NCI-H226 (cell line): ENCODE results near the gene UNC45A.
A peak's percentile ranks its signal among the peaks of the same experiment; 100 is the strongest.

Experiments used
- DNase-seq: peaks from one replicate; pipeline ENCODE4 v3.0.0-alpha.2; 2015

Gene UNC45A

GRCh38 chr15:90946941-90947576 is 12.0 kb downstream of the UNC45A start:
- DNase-seq: no peak

DNA sequence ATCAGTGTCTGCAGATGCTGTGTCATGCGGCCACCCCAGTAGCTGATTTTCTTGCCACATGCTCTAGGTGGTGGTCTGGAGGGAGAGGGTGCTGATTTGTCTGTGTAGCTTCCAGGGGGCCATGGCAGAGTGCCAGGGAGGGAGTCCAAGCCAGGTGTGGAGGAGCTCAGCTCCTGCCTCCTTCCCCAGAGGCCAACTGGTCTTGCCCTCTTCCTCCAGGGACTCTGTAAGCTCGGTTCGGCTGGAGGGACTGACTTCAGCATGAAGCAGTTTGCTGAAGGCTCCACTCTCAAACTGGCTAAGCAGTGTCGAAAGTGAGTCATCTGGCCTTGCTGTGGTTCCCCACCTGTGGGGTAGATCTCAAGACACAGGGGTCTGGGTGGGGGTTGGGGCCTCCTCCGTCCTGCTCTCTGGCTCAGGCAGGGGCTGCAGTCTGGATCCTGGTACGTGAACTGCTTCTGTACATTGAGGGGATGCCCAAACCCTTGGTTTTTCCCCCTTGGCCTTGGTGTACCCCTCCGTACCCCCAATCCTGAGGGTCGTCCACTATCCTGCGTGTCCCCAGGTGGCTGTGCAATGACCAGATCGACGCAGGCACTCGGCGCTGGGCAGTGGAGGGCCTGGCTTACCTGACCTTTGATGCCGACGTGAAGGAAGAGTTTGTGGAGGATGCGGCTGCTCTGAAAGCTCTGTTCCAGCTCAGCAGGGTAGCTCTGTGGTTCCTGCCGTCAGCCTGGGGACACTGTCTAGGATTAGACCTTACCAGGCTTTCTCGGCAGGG is 12.7 kb downstream of the UNC45A start:
- no peak for DNase-seq

DNA sequence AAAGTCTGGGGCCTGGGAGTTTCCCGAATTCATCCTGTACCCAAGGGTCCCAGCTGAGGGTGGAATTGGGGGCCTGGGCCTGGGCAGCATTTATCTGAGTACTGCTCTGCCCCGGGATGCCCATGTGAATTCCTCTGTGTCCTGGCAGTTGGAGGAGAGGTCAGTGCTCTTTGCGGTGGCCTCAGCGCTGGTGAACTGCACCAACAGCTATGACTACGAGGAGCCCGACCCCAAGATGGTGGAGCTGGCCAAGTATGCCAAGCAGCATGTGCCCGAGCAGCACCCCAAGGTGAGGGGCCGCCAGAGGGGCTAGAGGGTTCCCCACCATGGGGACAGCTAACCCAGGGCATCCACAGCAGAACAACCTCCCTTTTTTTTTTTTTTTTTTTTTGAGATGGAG is 13.4 kb downstream of the UNC45A start:
- no peak for DNase-seq

GRCh38 chr15:90949979-90950675 is 15.0 kb downstream of the UNC45A start:
- DNase-seq: no peak

DNA sequence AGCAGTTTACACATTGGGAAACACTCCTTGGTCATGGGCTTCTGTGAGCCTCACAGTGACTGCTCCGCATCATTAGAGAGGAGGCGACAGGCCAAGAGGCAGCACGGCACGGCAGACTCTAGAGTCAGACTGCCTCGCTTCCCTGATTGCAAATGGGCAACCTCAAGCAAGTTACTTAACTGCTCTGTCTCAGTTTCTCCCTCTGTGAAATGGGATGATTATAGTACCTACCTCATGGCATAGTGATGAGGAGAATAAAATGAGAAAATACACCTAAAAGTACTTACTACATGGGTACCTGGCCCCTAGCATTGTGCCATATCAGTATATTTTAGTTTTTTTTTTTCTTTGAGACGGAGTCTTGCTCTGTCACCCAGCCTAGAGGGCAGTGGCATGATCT is 15.6 kb downstream of the UNC45A start:
- DNase-seq: no peak

DNA sequence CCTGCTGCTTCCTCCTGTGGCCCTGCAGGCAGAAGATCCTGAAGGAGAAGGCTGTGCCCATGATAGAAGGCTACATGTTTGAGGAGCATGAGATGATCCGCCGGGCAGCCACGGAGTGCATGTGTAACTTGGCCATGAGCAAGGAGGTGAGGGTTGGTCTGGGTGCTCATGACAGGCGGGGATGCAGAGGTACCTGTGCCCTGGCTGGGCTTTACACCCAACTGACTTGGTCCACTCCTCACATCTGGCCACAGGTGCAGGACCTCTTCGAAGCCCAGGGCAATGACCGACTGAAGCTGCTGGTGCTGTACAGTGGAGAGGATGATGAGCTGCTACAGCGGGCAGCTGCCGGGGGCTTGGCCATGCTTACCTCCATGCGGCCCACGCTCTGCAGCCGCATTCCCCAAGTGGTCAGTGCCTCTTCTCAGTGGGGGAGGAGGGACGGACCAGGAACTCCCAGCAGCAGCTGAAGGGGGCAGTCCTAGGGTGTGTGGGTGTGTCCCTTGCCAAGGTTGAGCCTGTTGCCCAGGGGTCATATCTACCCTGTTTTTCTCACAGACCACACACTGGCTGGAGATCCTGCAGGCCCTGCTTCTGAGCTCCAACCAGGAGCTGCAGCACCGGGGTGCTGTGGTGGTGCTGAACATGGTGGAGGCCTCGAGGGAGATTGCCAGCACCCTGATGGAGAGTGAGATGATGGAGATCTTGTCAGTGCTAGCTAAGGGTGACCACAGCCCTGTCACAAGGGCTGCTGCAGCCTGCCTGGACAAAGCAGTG is 18.0 kb downstream of the UNC45A start:
- DNase-seq: no peak

DNA sequence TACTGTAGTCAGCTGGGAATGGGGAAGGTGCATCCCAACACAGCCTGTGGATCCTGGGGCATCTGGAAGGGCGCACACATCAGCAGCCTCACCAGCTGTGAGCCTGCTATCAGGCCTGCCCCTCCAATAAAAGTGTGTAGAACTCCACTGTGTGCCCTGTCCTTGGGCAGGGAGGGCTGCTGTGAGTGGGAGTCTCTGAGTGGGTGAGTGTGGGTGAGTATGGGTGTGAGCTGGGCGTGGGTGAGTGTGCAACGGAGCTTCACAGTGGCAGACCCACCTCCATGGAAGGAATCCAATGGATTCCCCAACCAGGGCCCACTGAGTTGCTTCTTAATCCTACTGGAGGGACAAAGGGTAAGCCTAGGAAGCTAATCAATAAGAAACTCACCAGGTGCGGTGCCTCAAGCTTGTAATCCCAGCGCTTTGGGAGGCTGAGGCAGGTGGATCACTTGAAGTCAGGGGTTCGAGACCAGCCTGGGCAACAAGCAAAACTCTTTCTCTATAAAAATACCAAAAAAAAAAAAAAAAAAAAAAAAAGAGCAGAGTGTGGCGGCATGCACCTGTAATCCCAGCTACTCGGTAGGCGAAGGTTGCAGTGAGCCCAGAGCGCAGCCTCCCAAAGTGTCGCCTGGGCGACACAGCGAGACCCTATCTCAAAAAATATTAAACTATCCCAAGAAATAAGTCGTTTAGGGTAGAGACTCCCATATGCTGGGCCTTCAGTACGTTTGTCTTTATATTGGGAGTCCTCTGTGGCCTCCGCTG is 19.0 kb downstream of the UNC45A start:
- no peak for DNase-seq

DNA sequence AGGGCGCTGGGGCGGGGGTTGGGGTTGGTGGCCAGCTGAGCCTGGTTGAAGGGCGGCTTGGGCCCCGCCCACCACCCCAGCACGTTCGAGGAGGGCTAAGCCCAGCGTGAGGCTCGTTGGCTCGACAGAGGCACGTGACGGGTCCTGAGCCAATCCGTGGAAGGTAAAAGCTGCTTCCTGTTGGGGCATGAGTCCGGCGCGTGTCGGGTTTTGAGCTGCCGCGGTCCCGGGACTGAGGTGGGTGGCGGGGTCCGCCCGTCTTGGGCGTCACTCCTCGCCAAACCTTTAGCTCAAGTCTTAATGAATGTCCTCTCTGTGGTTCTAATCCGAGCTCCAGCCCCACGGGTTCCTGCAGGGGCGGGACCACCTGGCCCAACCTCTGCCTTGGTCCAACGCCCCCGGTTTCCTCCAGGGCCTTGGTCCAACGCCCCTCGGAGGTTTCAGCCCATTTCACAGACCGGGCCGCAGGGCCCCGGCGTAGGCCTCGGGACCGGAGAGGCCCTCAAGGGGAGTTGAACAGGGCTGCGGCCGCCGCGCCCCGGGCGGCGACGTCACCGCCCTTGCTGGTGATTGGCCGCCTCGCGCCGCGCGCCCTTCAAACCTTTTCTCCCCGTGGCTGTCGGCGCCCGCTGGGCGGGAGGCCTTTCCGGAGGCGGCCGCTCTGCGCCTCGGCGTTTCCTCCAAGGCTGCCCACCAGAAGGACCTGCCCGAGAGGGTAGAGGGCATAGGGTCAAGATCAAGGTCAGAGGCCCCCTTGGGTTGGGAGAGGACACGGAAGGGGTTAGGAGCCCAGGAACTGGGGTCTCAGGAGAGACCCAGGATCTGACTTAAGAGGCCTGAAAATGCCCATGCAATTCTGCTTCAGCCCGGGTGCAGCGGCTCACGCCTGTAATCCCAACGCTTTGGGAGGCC is 19.9 kb downstream of the UNC45A start, which contains the start of gene RCCD1:
Gene RCCD1, plus strand, starts transcription at position 173 of the 912 bp plus-strand sequence. CDS start 1,851 bp downstream, outside the sequence.
- peak; percentile 99 for DNase-seq

DNA sequence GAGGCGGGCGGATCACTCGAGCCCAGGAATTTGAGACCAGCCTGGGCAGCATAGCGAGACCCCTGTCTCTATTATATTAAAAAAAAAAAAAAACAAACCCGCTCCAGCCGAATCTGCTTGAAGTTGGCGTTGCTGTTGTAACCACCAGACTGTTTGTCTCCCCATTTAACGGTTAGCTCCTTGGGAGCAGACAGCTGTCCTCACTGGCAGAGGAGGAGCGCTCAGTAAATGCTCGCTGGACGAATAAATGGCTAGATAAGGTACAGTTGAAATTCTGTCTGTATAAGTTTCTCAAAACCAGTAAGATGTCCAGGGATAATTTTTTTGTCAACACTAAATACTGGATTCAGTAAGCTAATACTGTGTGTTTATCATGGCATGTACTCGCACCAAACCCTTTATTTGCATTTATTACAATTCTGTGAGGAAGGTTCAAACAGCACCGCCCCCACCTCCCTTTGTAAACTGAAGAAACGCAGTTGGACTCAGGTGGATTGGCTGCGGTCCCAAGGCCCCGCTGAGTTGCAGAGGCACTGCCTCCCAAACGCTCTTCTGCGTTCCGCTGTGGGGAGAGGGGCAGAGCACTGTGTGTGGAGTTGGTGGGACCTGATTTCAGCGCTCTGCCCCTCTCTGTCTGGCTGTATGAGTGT is 20.7 kb downstream of the UNC45A start:
- DNase-seq: no peak

DNA sequence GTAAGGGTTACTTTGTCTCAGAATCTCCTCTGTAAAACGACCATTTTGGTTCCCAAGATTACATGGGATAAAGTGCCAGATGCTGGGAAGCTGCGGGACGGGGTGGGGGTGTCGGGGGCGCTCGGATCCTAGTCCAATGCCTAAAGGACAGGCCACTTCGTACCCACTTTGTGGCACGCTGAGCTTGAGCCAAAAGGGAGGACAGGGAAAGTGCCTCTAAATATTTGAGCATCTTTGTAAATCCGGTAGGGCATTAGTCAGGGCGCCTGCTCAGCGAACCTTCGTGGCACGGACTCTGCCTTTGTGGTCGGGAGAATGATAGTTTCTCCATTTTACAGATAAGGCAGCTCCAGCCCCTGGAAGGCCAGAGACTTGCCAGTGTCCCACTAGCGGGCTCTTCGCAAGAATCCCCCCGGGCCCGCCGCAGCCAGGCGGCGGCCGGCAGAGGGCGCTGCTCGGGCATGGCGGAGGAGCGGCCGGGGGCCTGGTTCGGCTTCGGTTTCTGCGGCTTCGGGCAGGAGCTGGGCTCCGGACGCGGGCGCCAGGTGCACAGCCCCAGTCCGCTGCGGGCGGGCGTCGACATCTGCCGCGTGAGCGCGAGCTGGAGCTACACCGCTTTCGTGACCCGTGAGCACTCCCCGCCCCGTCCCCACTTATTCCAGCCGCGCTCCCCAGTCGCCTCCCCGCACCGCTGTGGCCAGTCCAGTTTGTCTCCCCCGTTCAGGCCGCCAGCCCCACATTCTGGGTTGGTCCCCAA is 21.4 kb downstream of the UNC45A start:
- peak; percentile 73 for DNase-seq

DNA sequence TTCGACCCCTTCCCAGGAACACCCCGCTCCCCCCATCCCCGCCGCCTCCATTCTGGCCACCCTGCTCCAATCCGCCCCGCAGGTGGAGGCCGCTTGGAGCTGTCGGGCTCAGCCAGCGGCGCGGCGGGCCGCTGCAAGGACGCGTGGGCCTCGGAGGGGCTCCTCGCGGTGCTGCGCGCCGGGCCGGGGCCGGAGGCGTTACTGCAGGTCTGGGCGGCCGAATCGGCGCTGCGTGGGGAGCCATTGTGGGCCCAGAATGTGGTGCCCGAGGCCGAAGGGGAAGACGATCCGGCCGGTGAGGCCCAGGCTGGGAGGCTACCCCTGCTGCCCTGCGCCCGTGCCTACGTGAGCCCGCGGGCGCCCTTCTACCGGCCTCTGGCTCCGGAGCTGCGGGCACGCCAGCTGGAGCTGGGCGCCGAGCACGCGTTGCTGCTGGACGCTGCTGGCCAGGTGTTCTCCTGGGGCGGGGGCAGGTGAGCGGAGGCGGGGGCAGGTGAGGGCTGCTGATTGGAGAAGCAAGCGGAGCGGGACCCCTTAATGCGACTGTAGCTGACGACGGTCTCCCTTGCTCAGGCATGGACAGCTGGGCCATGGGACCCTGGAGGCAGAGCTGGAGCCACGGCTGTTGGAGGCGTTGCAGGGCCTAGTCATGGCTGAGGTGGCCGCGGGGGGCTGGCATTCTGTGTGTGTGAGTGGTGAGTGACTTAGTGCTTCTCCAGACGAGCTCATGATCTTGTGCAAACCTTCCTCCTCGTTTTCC is 22.1 kb downstream of the UNC45A start:
- no peak for DNase-seq

DNA sequence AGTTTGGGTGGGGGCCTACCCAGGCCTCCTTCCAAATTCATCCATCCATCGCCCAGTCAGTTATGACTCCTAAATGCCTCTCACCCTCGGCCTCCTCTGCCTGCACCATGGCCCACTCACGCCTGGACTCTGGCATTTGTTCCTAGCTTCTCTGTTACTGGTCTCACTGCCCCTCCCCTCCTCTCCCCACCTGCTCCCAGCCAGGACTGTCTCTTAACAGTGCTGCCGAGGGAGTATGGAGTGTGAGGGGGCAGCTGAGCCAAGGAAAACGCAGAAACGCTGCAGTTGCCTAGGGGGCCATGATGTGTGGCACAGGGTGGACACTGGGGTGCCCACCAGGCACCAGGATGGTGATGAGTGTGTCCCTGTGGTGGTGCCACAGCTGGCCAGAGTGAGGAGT is 22.7 kb downstream of the UNC45A start:
- DNase-seq: no peak

DNA sequence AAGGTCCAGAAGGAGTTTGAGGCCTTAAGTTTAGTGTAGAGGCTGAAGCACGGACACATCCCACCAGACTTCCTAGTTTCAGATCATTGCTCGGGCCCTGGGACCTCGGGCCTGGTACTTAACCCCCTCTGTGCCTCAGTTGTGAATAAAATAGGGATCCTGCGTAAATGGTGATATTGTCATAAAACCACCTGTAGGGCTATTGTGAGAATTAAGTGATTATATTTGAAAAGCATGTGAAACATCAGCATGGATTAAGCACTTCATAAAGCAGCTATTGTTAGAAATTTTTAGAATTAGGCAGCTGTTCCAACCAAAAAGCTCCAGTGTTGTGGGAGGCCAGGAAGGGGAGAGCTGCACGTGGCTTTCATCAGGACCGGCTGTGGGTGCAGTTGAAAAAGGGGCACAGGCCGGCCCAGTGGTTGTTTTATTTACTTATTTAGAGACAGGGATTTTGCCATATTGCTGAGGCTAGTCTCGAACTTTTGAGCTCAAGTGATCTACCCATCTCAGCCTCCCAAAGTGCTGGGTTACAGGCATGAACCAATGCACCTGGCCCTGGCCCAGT is 24.0 kb downstream of the UNC45A start:
- DNase-seq: no peak

GRCh38 chr15:90959894-90960293 is 24.8 kb downstream of the UNC45A start:
- no peak for DNase-seq

- DNase-seq: no peak
These were observed 25.4 kb downstream of the UNC45A start for GRCh38 chr15:90960298-90961091.

DNA sequence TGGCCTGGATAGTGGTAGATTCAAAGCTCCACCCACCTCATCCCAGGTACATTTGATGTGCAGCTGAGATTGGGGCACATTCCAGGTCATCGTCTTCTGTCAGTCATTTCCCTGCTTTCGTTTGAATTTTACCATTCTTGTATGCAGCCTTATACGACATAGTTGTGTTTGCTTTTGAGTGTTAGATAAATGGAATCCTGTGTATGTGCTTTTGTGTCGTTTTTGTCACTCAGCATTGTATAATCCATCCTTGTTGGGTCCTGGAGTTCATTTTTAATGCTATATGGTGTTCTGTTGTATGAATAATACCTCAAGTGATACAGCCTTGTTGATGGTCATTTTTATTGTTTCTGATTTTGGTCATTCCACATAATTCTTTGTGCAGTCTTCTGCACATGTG is 26.9 kb downstream of the UNC45A start:
- DNase-seq: no peak

GRCh38 chr15:90966262-90966661 is 31.2 kb downstream of the UNC45A start:
- no peak for DNase-seq

- DNase-seq: no peak
These were observed 32.1 kb downstream of the UNC45A start for GRCh38 chr15:90967206-90967605.
